Muscle layer of duodenum (tissue), 2 donors: ENCODE data around the gene PRAME.
"Not testable (repeated sequence)": the region's sequence is repeated elsewhere in the genome, so short reads cannot be mapped to it uniquely, and the experiment has no call there.

Experiments used
- H3K27ac ChIP-seq: one replicate; pipeline ENCODE4 v1.7.0; 2013; ENCODE audit warnings: mild to moderate bottlenecking, low read length
- H3K27me3 ChIP-seq: one replicate; pipeline ENCODE4 v1.7.0; 2013; ENCODE audit warnings: low read depth, mild to moderate bottlenecking, control low read depth, low read length
- H3K36me3 ChIP-seq, 2 donors: one replicate each; pipeline ENCODE4 v1.7.0; 2013; ENCODE audit warnings: low read length in 2 of 2, control low read depth in 1 of 2, mild to moderate bottlenecking in 1 of 2; ENCODE audit not compliant: insufficient read depth in 2 of 2, control insufficient read depth in 1 of 2
- H3K4me1 ChIP-seq, 2 donors: one replicate each; pipeline ENCODE4 v1.7.0; 2013; ENCODE audit warnings: low read length in 2 of 2, mild to moderate bottlenecking in 2 of 2, control low read depth in 1 of 2, moderate library complexity in 1 of 2; ENCODE audit not compliant: insufficient read depth in 2 of 2, control insufficient read depth in 1 of 2
- H3K4me3 ChIP-seq, 2 donors: one replicate each; pipeline ENCODE4 v1.7.0; 2013; ENCODE audit warnings: low read length in 2 of 2, low read depth in 1 of 2, mild to moderate bottlenecking in 1 of 2
- H3K9me3 ChIP-seq, 2 donors: one replicate each; pipeline ENCODE4 v1.7.0; 2013; ENCODE audit warnings: low read length in 2 of 2, control low read depth in 1 of 2, mild to moderate bottlenecking in 1 of 2; ENCODE audit not compliant: control insufficient read depth in 1 of 2
- donor health status: healthy.

PRAME gene

DNA sequence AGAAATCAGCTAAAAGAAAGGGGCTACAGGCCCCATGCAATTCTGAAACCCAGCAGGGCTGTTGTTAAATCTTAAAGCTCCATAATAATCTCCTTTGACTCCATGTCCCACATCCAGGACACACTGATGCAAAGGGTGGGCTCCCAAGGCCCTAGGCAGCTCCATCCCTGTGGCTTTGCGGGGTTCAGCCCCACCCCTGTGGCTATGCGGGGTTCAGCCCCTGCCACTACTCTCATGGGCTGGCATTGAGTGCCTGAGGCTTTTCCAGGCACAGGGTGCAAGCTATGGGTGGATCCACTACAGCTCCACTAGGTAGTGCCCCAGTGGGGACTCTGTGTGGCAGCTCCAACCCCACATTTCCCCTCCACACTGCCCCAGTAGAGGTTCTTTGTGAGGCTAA lies 30.3 kb downstream of the PRAME start:
- H3K27ac ChIP-seq: no peak overlapping the region
- no peak overlapping the region for H3K4me3 ChIP-seq
- H3K36me3 ChIP-seq: no peaks in the 10 kb centered on the region
- H3K9me3 ChIP-seq: no peaks in the 10 kb centered on the region
- no peaks in the 10 kb centered on the region for H3K27me3 ChIP-seq
- H3K4me1 ChIP-seq: no peaks in the 10 kb centered on the region

DNA sequence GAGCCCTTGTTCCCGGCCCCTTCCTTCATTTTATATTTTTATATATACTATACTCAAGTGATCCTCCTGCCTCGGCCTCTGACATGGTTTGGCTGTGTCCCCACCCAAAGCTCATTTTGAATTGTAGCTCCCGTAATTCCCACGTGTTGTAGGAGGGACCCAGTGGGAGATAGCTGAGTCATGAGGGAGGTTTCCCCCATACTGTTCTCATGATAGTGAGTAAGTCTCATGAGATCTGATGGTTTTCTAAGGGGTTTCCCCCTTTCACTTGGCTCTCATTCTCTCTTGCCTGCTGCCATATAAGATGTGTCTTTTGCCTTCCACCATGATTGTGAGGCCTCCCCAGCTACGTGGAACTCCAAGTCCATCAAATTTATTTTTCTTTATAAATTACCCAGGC lies 31.8 kb downstream of the PRAME start:
- no peaks in the 10 kb centered on the region for H3K36me3 ChIP-seq
- H3K4me3 ChIP-seq: no peak overlapping the region
- no peaks in the 10 kb centered on the region for H3K4me1 ChIP-seq
- H3K27ac ChIP-seq: no peak overlapping the region
- no peaks in the 10 kb centered on the region for H3K9me3 ChIP-seq
- no peaks in the 10 kb centered on the region for H3K27me3 ChIP-seq

DNA sequence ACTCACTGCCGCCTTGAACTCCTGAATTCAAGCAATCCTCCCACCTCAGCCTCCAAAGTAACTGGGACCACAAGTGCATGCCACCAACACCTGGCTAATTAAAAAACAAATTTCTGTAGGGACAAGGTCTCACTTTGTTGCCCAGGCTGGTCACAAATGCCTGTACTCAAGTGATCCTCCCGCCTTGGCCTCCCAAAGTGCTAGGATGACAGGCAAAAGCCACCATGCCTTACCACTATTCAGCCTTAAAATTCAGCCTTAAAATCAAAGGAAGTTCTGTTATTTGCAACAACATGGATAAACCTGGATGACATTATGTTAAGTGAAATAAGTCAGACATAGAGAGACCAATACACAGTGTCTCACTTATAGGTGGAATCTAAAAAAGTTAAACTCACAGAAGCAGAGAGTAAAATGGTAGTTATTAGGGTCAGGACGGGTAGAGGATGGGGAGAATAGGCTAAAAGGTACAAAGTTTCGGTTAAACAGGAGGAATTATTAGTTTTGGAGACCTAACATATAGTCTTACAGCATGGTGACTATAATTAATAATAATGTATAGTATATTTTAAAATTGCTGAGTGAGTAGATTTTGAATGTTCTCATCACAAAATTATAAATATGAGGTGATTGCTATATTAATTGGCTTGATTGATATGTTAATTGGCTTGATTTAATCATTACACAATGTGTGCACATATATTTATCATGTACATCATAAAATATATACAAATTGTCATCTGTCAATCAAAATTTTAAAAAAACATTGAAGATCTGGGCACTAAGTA lies 32.7 kb downstream of the PRAME start:
- Histone ChIP-seq H3K36me3 (no peaks in the 10 kb centered on the region), H3K27me3 (no peaks in the 10 kb centered on the region), H3K27ac (no peak overlapping the region), H3K4me3 (no peak overlapping the region), H3K9me3 (no peaks in the 10 kb centered on the region), H3K4me1 (no peaks in the 10 kb centered on the region)

DNA sequence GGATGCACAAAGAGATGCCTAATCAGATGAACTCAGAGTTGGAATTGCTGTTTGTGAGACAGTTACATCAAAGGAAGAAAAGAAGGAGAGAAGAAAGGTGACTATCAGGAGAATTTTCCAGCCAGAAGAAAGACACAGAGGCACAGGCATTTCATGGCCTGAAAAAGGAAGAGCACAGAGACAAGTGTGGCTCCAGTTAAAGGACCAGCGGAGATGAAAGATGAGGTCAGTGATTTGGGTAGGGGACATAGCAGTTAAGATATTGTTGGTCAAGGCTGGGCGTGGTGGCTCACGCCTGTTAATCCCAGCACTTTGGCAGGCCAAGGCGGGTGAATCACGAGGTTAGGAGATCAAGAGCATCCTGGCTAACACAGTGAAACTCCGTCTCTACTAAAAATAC lies 35.6 kb downstream of the PRAME start:
- Histone ChIP-seq H3K36me3 (no peaks in the 10 kb centered on the region), H3K4me3 (no peak overlapping the region), H3K9me3 (no peaks in the 10 kb centered on the region), H3K4me1 (no peaks in the 10 kb centered on the region), H3K27me3 (no peaks in the 10 kb centered on the region), H3K27ac (no peak overlapping the region)

DNA sequence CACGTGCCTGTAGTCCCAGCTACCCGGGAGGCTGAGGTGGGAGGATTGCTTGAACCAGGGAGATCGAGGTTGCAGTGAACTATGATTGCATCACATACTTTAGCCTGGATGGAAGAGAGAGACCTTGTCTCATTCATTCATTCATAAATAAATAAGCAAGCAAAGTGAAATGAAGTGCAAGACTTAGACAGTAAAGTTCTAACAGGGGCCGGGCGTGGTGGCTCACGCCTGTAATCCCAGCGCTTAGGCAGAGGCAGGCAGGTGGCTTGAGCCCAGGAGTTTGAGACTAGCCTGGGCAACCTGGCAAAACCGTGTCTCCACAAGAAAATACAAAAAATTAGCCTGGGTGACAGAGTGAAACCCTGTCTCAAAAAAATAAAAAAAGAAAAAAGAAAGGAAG lies 37.4 kb downstream of the PRAME start:
- Histone ChIP-seq H3K4me3 (no peak overlapping the region), H3K27me3 (no peaks in the 10 kb centered on the region), H3K36me3 (no peaks in the 10 kb centered on the region), H3K4me1 (no peaks in the 10 kb centered on the region), H3K27ac (no peak overlapping the region), H3K9me3 (no peaks in the 10 kb centered on the region)

DNA sequence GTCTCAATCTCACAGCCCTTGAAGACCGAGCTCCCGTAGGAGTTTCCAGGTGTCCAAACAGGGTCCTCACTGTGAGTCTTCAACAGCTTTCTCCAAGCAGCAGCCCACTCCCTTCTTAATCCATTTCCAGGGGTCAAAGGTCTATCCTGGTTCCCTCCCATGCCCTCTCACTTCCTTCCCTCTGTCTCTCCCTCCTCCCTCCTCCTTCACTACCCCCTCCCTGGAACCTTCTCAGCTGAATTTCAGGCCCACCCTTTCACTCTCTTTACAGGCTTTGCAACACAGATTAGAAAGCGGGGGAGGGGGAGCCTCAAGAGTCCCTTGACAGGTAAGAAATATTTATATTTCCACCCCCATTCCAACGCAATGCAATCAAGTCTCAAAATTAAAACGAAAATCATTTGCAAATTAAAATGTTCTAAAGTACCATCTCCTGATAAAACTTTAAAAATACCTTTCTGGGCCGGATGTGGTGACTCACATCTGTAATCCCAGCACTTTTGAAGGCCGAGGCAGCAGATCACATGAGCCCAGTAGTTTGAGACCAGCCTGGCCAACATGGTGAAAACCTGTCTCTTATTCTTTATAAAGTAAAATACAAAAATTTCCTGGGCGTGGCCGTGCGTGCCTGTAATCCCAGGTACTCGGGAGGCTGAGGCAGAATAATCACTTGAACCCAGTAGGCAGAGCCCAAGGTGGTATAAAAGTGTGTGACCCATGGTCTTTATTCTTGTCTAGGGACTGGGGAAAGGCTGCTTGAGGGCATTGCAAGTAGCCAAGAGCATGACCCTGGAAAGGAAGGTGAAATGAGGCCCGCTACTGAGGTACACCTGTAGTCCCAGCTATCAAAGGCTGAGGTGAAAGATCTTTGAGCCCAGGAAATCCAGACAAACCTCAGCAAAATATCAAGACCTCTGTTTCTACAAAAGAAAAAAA lies 38.1 kb downstream of the PRAME start:
- no peak overlapping the region for H3K4me3 ChIP-seq
- H3K27me3 ChIP-seq: no peaks in the 10 kb centered on the region
- no peaks in the 10 kb centered on the region for H3K36me3 ChIP-seq
- H3K27ac ChIP-seq: no peak overlapping the region
- H3K9me3 ChIP-seq: no peaks in the 10 kb centered on the region
- no peaks in the 10 kb centered on the region for H3K4me1 ChIP-seq

DNA sequence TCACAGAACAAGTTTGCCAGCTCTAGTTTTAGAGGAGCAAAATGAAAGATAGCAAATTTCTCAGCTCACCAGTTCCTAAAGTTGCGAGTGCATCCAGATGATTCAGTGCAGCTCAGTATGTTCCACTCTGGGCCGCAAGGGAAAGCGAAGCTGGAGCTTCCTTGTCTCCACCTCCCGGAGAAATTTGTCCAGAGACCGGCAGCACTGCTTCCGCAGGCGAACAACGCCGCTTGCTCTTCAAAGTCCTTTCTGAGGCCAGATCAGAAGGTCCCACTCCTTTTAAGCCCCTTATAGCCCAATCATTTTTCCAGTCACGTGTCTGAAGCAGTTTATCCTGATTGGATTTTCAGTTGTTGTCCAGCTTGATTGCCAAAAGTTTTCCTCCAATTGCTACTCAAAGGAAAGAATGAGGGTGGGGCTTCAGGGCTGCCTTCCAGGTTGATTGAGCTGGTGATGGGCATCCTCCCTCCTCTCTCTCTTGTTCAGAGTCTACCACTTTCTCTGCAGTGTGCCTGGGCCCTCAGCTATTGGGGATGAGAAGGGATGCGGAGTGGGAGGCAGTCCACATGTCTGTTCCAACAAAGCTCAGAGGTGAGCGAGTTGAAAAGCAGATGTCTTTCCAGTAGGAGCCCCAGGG lies 38.9 kb downstream of the PRAME start, which contains the start of gene ZNF280A:
Gene ZNF280A (minus strand): TSS at position 251 of the 637 bp plus-strand sequence. CDS start 4,640 bp downstream, outside the sequence.
- Histone ChIP-seq H3K36me3 (no peaks in the 10 kb centered on the region), H3K9me3 (no peaks in the 10 kb centered on the region), H3K27me3 (no peaks in the 10 kb centered on the region), H3K4me3 (no peak within 1 kb of the TSS), H3K27ac (no peak within 1 kb of the TSS), H3K4me1 (no peaks in the 10 kb centered on the region)

DNA sequence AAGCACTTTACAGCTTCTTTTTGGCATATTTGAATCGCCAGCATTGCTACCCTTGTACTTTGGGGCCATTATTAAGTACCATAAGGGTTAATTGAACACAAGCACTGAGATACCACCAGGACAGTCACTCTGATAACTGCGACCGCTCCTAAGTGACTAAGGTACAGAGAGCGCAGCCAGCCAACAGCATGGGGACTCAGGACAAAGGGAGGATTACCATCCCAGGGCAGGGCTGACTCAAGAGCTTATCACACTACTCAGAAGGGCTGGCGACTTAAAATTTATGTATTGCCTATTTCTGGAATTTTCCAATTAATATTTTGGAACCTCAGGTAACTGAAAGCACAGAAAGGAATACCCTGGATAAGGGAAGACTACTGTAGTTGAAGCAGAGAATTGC lies 39.5 kb downstream of the PRAME start:
- no peaks in the 10 kb centered on the region for H3K27me3 ChIP-seq
- no peak overlapping the region for H3K4me3 ChIP-seq
- no peak overlapping the region for H3K27ac ChIP-seq
- no peaks in the 10 kb centered on the region for H3K4me1 ChIP-seq
- H3K36me3 ChIP-seq: no peaks in the 10 kb centered on the region
- no peaks in the 10 kb centered on the region for H3K9me3 ChIP-seq

DNA sequence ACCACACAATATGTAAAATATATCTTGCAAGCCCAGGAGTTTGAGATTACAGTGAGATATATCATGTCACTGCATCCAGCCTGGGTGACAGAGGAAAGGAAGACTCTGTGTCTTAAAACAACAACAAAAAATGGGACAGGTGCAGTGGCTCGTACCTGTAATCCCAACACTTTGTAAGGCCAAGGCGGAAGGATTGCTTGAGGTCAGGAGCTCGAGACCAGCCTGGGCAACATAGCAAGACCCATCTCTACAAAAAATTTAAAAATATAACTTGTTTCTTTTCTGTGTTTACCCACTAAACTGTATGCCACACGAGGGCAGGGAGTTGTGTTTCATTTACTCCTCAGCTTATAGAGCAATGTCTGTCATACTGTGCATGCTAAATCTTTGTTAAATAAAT lies 42.1 kb downstream of the PRAME start:
- H3K36me3 ChIP-seq: no peaks in the 10 kb centered on the region
- H3K4me3 ChIP-seq: no peak overlapping the region
- H3K4me1 ChIP-seq: no peaks in the 10 kb centered on the region
- no peak overlapping the region for H3K27ac ChIP-seq
- H3K27me3 ChIP-seq: no peaks in the 10 kb centered on the region
- no peaks in the 10 kb centered on the region for H3K9me3 ChIP-seq

DNA sequence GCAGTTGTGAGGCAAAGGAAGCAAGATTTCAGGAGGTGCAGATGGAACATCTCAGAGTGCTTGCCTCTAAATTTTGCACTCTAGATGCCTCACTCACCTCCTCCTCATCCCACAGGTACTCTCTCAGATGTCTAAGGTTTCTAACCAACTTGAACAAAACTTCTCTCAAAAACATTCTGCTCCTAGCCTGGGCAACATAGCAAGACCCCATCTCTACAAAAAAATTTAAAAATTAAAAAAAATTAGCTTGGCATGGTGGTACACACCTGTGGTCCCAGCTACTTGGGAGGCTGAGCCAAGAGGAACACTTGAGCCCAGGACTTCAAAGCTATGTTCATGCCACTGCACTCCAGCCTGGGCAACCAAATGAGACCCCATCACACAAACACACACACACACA lies 43.2 kb downstream of the PRAME start:
- H3K4me3 ChIP-seq: no peak overlapping the region
- no peaks in the 10 kb centered on the region for H3K27me3 ChIP-seq
- H3K4me1 ChIP-seq: no peaks in the 10 kb centered on the region
- H3K9me3 ChIP-seq: no peaks in the 10 kb centered on the region
- no peaks in the 10 kb centered on the region for H3K36me3 ChIP-seq
- H3K27ac ChIP-seq: no peak overlapping the region

DNA sequence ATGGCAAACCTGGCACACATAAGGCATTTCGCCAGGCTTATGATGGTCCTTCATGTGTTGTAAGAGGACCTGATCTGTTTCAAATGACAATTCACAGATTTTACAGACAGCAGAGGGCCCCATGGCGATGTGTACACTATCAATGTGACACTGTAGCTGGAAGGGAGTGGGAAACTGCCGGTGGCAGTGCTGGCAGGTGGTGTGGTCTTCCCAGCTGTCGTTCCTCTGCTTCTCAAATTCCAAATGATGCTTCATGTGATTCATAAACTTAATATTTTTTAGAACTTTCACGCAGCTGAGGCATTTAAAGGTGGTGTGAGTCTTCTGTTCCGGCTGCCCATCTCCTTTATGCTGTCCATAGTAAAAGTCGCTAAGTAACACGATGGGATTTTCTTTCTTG lies 44.6 kb downstream of the PRAME start:
- H3K4me1 ChIP-seq, H3K27me3 ChIP-seq, H3K36me3 ChIP-seq, H3K27ac ChIP-seq, H3K9me3 ChIP-seq, H3K4me3 ChIP-seq: not testable (repeated sequence)
